H9 (cell line): ENCODE measurements around the gene ANKRD13B. TPM values are rescaled to one million over a fixed set of nuclear protein-coding genes. Genes with fewer than 3 reads are reported as not detected.

Experiments used
- DNase-seq: peaks from one replicate; pipeline ENCODE4 v3.0.0-alpha.2; 2017
- H2AFZ ChIP-seq: one replicate; pipeline ENCODE4 v1.6.1; 2013; ENCODE audit warnings: mild to moderate bottlenecking, low read length, control low read depth, moderate library complexity
- H2AK5ac ChIP-seq: 2 replicates; pipeline ENCODE4 v1.6.1; 2013; ENCODE audit warnings: low read length, control low read depth, mixed read lengths; ENCODE audit not compliant: insufficient read length
- H2BK120ac ChIP-seq: one replicate; pipeline ENCODE4 v1.6.1; 2013; ENCODE audit warnings: low read depth, mild to moderate bottlenecking, low read length, control low read depth, inconsistent platforms; ENCODE audit not compliant: poor library complexity, severe bottlenecking
- H2BK12ac ChIP-seq: 2 replicates; pipeline ENCODE4 v1.6.1; 2013; ENCODE audit warnings: low read length, control low read depth, mixed read lengths, low read depth; ENCODE audit not compliant: insufficient read length
- H2BK15ac ChIP-seq: 2 replicates; pipeline ENCODE4 v1.6.1; 2013; ENCODE audit warnings: low read depth, low read length, control low read depth
- H2BK20ac ChIP-seq: one replicate; pipeline ENCODE4 v1.6.1; 2013; ENCODE audit warnings: low read depth, mild to moderate bottlenecking, low read length, control low read depth, inconsistent platforms; ENCODE audit not compliant: poor library complexity, severe bottlenecking
- H2BK5ac ChIP-seq: 2 replicates; pipeline ENCODE4 v1.6.1; 2013; ENCODE audit warnings: low read length, control low read depth, mixed read lengths; ENCODE audit not compliant: insufficient read length
- H3K14ac ChIP-seq: 2 replicates; pipeline ENCODE4 v1.6.1; 2013; ENCODE audit warnings: low read length, control low read depth; ENCODE audit not compliant: insufficient read depth
- H3K18ac ChIP-seq: 2 replicates; pipeline ENCODE4 v1.6.1; 2013; ENCODE audit warnings: low read depth, mild to moderate bottlenecking, mixed read lengths, low read length, control low read depth; ENCODE audit not compliant: insufficient read length
- H3K23ac ChIP-seq: 2 replicates; pipeline ENCODE4 v1.6.1; 2013; ENCODE audit warnings: low read length, control low read depth, mixed read lengths, low read depth; ENCODE audit not compliant: insufficient read length
- H3K23me2 ChIP-seq: 2 replicates; pipeline ENCODE4 v1.6.1; 2013; ENCODE audit warnings: low read depth, mild to moderate bottlenecking, mixed read lengths, low read length, control low read depth; ENCODE audit not compliant: insufficient read length, poor library complexity, severe bottlenecking
- H3K27ac ChIP-seq: 2 replicates; pipeline ENCODE4 v1.5.1; 2013; ENCODE audit warnings: low read length, control low read depth, mixed read lengths, low read depth; ENCODE audit not compliant: insufficient read length
- H3K27me3 ChIP-seq: 2 replicates; pipeline ENCODE4 v1.6.1; 2013; ENCODE audit warnings: low read length, control low read depth, inconsistent platforms; ENCODE audit not compliant: insufficient read depth
- H3K4ac ChIP-seq: 2 replicates; pipeline ENCODE4 v1.6.1; 2013; ENCODE audit warnings: low read depth, mild to moderate bottlenecking, control low read depth, inconsistent platforms, low read length, moderate library complexity
- H3K4me1 ChIP-seq: 2 replicates; pipeline ENCODE4 v1.6.1; 2013; ENCODE audit warnings: low read length, control low read depth, inconsistent platforms; ENCODE audit not compliant: insufficient read depth
- H3K4me2 ChIP-seq: 2 replicates; pipeline ENCODE4 v1.6.1; 2013; ENCODE audit warnings: low read length, control low read depth, mixed read lengths; ENCODE audit not compliant: insufficient read length, insufficient read depth
- H3K56ac ChIP-seq: 2 replicates; pipeline ENCODE4 v1.6.1; 2013; ENCODE audit warnings: low read depth, mild to moderate bottlenecking, mixed read lengths, low read length, control low read depth; ENCODE audit not compliant: insufficient read length
- H3K79me1 ChIP-seq: 2 replicates; pipeline ENCODE4 v1.6.1; 2013; ENCODE audit warnings: low read depth, mild to moderate bottlenecking, moderate library complexity, low read length, control low read depth, inconsistent platforms; ENCODE audit not compliant: insufficient read depth, poor library complexity, severe bottlenecking
- H3K79me2 ChIP-seq: 2 replicates; pipeline ENCODE4 v1.6.1; 2013; ENCODE audit warnings: low read length, control low read depth, inconsistent platforms; ENCODE audit not compliant: insufficient read depth
- H3K9ac ChIP-seq: 2 replicates; pipeline ENCODE4 v1.6.1; 2013; ENCODE audit warnings: low read length, control low read depth, mixed read lengths; ENCODE audit not compliant: insufficient read length; ENCODE audit errors: extremely low read depth
- H3K9me3 ChIP-seq: one replicate; pipeline ENCODE4 v1.6.1; 2013; ENCODE audit warnings: low read depth, low read length, inconsistent platforms; ENCODE audit not compliant: control insufficient read depth
- H3T11ph ChIP-seq: one replicate; pipeline ENCODE4 v1.6.1; 2013; ENCODE audit warnings: mild to moderate bottlenecking, low read length, control low read depth, inconsistent platforms
- H4K20me1 ChIP-seq: one replicate; pipeline ENCODE4 v1.6.1; 2013; ENCODE audit not compliant: control insufficient read depth, insufficient read length, insufficient read depth
- H4K5ac ChIP-seq: 2 replicates; pipeline ENCODE4 v1.6.1; 2013; ENCODE audit warnings: low read depth, mild to moderate bottlenecking, mixed read lengths, low read length, control low read depth; ENCODE audit not compliant: insufficient read length
- H4K8ac ChIP-seq: replicated peaks from 2 replicates; pipeline ENCODE4 v1.6.1; 2013; ENCODE audit warnings: low read length, control low read depth, mixed read lengths, low read depth; ENCODE audit not compliant: insufficient read length
- H4K91ac ChIP-seq: 2 replicates; pipeline ENCODE4 v1.6.1; 2013; ENCODE audit warnings: low read depth, mild to moderate bottlenecking, moderate library complexity, mixed read lengths, low read length, control low read depth; ENCODE audit not compliant: insufficient read length
- H3K27ac Mint-ChIP-seq, 3 experiments: 2 replicates in 2 of 3; 3 replicates in 1 of 3; pipeline ENCODE4 v1.8.0; 2020 to 2021; ENCODE audit warnings: mixed read lengths in 3 of 3, mild to moderate bottlenecking in 1 of 3, moderate library complexity in 1 of 3
- H3K27me3 Mint-ChIP-seq: 2 replicates; pipeline ENCODE4 v1.8.0; 2021; ENCODE audit warnings: low read depth, mild to moderate bottlenecking, moderate library complexity, mixed read lengths
- H3K36me3 Mint-ChIP-seq, 3 experiments: 2 replicates in 2 of 3; 3 replicates in 1 of 3; pipeline ENCODE4 v1.8.0; 2020 to 2021; ENCODE audit warnings: low read depth in 3 of 3, mixed read lengths in 3 of 3; ENCODE audit not compliant: insufficient read depth in 1 of 3
- H3K4me1 Mint-ChIP-seq, 2 experiments: 2 replicates each; pipeline ENCODE4 v1.8.0; 2020; ENCODE audit warnings: mixed read lengths in 2 of 2
- H3K4me3 Mint-ChIP-seq, 2 experiments: 2 replicates in 1 of 2; 3 replicates in 1 of 2; pipeline ENCODE4 v1.8.0; 2020 to 2021; ENCODE audit warnings: mild to moderate bottlenecking in 2 of 2, mixed read lengths in 2 of 2, moderate library complexity in 1 of 2
- H3K9me3 Mint-ChIP-seq, 2 experiments: 2 replicates in 1 of 2; 3 replicates in 1 of 2; pipeline ENCODE4 v1.8.0; 2020; ENCODE audit warnings: mild to moderate bottlenecking in 2 of 2, mixed read lengths in 2 of 2, moderate library complexity in 1 of 2
- CTCF ChIP-seq: fragments of 200-600 bp; sonication (generic); conservative IDR thresholded peaks from 3 replicates; pipeline ENCODE4 v1.8.0; 2021; ENCODE audit warnings: antibody characterized with exemption, mild to moderate bottlenecking
- WGBS: extraction: QIAGEN DNeasy Blood & Tissue Kit; methylation state at CpG from one replicate; pipeline ENCODE4 v1.1.7; 2013; ENCODE audit warnings: missing lambda C conversion rate, low lambda C conversion rate, mixed read lengths; ENCODE audit not compliant: insufficient read length; ENCODE audit errors: extremely low coverage; 5-methylcytosine and 5-hydroxymethylcytosine counted together
- total RNA-seq: library from RNA; stranded (reverse); gene quantifications from 2 replicates; pipeline ENCODE4 v1.2.1, GENCODE V29; 2021

ANKRD13B gene
- total RNA-seq, 1 experiment from 2014 or later: 24.2 TPM

GRCh38 chr17:29627951-29628350 is 35.0 kb downstream of the ANKRD13B start:
- Histone ChIP-seq H3K23me2 (peaks cover 5% of the 10 kb centered on the region), H3K4ac (no peak overlapping the region), H3K9ac (no peak overlapping the region), H3K27me3 (no peaks in the 10 kb centered on the region), H2BK20ac (no peak overlapping the region), H4K91ac (no peak overlapping the region), H2BK15ac (no peak overlapping the region), H3K23ac (no peak overlapping the region), H3K56ac (no peak overlapping the region), H3K4me1 (peaks cover 2% of the 10 kb centered on the region; the same call in 1 of the 2 replicates), H2BK120ac (no peak overlapping the region), H4K20me1 (no peaks in the 10 kb centered on the region), H3K79me1 (no peaks in the 10 kb centered on the region), H3K14ac (no peak overlapping the region), H4K8ac (no peak overlapping the region), H3K4me2 (no peak overlapping the region), H3K79me2 (no peaks in the 10 kb centered on the region), H3K18ac (no peak overlapping the region), H2BK12ac (no peak overlapping the region), H3K9me3 (no peaks in the 10 kb centered on the region), H2BK5ac (no peak overlapping the region), H4K5ac (no peak overlapping the region), H3K27ac (no peak overlapping the region), H2AFZ (no peak overlapping the region), H2AK5ac (no peak overlapping the region), H3T11ph (no peak overlapping the region)
- Mint-ChIP-seq H3K27ac (no peak overlapping the region), H3K4me3 (no peak overlapping the region), H3K36me3 (peaks cover 2 to 8% (median 6%) of the 10 kb centered on the region in 3 experiments; a peak in 4 of 7 replicates), H3K4me1 (peaks cover 18 to 23% of the 10 kb centered on the region in 2 experiments), H3K9me3 (no peaks in the 10 kb centered on the region), H3K27me3 (peaks cover 15% of the 10 kb centered on the region)
- TF ChIP-seq CTCF: no peak
- no peak for DNase-seq
- WGBS: no CpG with 5 or more reads among the region's 1 CpG
